Measurements from ENCODE around the gene EMILIN3.

The EMILIN3 gene, protein sequence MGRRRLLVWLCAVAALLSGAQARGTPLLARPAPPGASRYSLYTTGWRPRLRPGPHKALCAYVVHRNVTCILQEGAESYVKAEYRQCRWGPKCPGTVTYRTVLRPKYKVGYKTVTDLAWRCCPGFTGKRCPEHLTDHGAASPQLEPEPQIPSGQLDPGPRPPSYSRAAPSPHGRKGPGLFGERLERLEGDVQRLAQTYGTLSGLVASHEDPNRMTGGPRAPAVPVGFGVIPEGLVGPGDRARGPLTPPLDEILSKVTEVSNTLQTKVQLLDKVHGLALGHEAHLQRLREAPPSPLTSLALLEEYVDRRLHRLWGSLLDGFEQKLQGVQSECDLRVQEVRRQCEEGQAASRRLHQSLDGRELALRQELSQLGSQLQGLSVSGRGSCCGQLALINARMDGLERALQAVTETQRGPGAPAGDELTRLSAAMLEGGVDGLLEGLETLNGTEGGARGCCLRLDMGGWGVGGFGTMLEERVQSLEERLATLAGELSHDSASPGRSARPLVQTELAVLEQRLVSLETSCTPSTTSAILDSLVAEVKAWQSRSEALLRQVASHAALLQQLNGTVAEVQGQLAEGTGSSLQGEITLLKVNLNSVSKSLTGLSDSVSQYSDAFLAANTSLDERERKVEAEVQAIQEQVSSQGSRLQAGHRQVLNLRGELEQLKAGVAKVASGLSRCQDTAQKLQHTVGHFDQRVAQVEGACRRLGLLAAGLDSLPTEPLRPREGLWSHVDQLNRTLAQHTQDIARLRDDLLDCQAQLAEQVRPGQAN

DNA sequence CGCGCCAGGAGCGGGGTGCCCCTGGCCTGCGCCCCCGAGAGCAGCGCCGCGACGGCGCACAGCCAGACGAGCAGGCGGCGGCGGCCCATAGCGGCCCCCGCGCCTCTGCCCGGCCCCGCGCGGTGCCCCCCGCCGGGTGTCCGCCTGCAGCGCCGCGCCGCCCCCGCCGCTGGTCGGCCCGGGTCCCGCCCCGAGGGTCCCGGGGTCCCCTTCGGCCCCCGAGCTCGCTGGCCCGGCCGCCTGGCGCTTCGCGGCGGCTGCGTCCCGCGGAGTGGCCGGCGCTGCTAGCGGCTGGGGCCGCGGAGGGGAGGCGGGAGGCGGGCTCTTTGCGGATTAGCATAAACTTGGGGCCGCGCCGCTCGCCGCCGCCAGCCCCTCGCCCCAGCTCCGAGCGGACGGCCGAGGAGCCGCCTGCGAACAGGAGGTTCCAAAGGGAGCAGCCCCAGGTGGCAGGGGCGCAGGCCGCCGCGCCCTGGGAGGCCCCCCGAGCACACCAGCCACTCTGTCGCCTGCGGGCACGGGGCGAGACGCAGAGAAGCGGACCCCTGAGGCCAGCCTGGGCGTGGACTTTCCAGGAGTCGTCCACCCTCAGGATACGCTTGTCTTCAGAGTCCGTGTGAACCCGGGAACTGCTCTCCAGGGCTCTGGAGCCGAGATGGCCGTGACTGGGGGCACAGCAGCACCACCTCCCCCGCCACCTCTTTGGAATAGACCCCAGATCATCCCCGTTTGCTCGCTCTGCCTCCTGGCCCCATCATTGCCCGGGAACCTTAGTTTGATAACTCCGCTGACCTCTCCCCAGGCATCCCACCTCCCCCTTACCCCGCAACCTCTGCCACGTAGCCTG, at the start of gene EMILIN3:
Gene EMILIN3 (minus strand): TSS at position 273 of the 847 bp plus-strand sequence. CDS start 184 bp downstream, at position 89.
- DNase-seq, result no peak

DNA sequence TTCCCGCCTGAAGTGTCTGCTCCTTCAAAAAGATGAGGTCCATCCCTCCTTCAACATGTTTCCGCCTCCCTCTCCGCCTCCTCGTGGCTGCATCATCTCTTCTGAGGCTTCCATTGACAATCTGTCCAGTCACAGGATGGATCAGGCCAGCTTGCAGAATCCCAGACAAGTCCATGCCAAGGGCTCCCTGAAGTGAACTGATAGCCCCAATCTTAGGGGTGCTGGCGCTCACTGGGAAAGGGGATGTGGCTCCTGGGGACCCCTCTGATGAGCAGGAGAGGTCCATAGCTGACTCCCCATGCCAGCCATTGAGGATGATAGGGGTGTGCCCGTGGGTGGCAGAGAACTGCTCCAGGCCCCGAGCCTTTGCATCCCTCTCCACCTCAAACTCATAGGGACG, 48.6 kb upstream of the EMILIN3 start:
- DNase-seq, result no peak

DNA sequence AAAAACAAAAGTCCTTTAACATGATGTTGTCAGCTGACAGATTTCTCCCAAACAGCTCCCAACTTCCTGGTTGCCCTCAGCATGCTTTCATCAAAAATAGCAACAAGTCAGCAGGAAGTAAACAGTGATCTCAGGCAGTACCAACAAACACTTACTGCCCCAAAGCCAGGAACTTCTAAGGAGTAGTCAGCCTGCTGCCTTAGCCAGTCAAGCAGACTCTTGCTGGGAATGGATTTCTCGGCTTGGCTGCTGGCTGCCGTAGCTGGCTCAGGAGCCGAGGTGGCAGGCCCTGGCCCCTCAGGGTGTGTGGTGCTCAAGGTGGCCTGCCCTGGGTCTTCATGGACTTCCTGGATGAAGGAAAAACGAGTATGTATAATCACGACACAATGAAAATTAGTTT, 46.6 kb upstream of the EMILIN3 start:
- no peak for DNase-seq

DNA sequence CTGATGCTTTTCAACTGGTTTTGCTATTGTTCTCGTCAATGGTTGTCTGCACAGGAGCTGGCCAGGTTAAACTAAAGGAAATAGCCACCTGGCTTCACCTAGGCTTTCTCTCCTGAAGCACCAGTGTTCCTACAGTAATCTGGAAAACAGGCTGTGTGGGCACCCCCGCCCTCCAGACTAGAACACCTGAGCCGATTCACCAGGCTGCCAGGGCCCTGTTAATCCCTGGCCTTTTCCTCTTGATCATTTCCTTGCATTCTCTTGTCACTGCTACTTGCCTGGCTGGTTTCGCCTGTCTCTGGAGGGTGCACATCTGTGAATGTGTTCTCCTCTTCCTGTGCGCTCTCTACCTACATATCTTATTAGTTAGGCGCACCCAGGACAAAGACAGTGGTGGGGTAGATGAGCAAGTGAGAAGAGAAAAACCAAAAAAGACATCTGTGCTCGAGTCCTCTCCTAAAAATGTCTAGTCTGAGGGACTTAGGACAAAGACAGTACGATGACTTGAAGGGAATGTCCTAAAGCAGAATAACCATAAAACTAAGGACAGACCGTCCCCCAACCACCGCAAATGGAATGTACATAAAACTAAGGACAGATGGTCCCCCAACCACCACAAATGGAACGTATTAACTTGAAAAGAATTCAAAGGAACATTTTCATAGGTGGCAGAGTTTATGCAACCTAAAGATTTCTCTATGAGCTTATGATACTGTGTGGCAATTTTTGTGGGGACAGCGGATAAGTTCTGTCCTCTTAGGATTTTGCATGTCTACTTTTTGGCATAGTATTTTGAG, 45.9 kb upstream of the EMILIN3 start:
- DNase-seq, result no peak

DNA sequence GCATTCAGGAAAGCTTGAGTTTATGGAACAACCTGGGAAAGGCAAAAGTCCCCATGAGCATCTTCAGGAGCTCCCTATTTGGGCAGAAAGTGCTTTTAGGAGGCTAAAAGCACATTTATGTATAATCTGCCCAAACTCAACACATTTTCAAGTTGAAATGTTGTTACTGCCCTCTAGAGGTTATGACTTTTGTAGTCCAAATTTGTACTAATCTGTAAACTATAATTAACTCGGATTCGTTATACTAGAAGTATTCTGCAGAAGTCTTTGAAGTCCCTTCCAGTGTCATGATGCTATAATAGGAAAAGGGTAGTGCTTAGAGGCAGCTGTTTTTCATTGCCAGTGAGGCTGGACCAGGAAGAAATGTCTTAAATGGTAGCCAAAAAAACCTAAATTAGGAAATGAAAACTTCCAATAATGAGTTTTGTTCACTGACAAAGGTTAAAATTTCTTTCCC, 44.8 kb upstream of the EMILIN3 start:
- DNase-seq, result no peak

DNA sequence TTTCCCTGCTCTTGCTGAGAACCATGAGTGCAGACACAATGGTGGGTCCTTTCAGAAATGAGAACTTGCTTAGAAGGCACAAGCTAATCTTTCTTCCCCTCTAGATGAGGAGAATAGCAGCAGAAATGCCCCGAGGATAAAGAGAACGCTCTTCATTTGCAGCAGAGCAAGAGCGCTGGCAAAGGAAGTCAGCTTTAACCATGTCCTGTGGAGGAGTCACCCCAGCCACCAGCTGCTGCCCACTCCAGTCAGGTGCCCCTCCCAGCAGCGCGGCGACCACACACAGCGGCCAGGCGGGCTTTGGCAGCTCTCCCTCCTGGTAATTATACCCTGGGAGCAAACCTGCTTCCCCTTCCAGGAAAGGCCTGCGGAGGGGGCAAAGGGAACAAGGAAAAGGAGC, 42.4 kb upstream of the EMILIN3 start:
- no peak for DNase-seq

DNA sequence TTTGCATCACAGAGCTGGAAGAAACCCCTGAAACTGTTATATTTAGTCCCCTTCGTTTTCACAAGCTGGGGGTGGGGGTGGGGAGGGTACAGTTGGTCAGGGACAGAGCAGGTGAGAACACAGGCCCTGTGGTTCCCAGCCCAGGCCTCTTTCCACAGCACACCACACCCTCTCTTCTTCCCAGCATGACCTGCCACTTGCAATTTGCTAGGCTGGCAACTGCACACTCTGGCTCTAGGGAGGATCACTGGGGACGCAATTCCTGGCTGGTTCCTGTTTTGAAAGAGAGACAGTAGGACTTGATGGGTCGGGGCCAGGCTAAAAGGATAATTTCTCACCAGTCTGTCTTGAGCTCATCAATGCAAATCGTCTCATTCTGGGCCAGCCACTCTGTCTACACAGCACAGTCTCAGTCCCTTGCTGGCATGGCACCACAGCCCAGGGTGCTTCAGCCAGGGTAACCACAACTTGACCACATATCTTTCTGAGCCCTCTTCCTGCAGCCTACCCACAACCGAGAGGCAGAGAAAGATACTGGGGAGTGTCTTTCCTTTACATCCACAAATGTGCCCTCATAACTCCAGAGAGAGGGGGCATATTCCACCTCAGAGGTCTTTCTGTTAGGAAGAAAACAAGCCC, 41.7 kb upstream of the EMILIN3 start:
- DNase-seq, result peak in 1 of 2 experiments; percentile 22

DNA sequence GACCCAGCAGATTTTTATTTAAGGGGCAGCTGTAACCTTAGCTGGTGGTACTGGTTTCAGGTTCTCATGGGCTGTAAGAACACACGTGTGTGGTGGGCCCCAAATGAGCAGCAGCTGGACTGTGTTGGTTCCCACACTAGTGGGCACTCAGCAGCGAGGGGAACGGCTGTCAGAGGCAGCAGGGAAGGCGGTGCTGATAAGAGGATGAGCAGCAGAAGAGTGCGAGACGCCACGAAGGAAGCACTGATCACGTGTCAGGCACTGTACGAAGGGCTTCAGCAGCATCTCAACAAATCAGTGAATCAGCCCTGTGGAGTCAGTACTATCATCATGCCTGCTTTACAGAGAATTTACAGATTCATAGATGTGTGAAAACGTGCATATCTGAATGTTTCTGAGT, 41.0 kb upstream of the EMILIN3 start:
- DNase-seq, result no peak

DNA sequence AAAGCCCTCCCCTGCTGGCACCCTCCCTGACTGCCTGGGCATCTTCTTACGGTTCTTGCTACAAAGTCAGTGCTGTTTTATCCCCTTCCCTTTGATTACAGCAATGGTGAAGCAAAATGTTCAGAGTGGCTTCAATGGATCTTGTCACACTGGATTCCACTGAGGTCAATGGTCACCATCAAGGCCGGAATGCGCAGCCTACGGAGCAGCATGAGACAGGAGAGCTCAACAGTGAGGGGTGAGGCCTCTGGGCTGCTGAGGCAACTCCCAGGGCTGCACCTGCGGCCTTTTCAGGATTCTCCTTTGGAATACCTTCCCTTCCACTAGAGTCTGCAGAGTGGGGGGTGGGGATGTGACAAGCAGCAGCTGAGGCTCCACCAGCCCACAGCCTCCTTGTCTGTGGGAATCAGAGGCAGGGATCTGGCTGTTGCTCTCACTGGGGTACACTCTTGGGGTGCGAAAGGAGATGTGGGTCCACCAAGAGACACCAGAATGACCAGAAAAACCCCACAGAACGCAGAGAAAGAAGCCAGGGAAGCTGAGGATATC, 40.4 kb upstream of the EMILIN3 start:
- no peak for DNase-seq

DNA sequence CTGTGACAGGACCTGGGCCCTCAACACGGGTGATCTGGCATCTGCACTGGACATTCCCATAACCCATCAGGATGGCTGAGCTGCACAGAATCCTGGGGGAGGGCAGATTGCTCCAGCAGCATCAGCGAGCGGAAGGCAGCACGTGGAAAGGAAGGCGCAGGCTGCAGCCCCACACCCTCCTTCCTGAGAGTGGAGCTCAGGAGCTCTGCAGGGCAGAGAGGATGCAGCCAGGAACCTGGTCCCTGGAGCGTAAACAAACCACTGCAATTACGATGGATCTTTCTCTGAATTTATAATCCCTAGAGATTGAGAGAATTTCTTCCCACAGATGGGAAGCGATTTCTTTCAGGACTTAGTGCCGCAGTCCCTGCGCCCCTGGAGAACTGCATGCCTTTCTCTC, 39.7 kb upstream of the EMILIN3 start:
- no peak for DNase-seq

DNA sequence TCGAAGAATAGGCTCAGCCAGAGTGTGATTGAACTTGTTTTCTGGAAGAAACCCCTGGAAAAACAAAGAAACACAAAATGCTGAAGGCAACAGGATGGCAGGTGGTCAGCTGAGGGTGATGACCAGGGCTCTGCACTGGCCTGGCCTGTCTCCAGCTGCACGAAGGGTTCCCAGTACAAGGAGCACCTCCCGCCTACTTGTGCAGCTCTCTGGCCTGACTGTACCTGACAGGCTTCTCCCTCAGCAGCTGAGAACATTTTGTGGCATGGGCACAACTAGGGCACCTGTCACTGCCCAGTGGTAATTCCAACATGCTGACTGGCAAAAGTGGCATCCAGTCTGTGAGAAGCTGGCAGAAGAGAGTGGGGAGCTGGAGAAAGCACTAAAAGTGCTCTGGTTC, 38.8 kb upstream of the EMILIN3 start:
- no peak for DNase-seq

DNA sequence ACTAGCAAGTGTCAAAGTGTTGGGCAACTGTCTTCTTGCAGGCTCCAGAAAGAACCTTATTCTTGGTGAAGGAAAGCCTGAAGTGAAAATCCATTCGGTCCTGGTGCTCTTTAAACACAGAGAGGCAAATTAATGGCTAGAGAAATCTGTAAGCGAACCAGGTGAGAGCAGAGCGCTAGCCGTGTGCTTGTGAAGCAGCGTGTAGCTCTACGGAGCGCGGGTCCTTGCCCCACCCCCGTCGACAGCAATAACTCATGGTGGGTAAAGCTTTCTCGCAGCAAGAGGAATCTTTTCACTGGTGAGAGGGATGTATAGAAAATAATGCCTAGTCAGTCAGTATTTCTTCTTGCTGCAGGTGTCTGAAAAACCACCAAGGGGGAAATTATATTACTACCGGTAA, 37.0 kb upstream of the EMILIN3 start:
- DNase-seq, result no peak

DNA sequence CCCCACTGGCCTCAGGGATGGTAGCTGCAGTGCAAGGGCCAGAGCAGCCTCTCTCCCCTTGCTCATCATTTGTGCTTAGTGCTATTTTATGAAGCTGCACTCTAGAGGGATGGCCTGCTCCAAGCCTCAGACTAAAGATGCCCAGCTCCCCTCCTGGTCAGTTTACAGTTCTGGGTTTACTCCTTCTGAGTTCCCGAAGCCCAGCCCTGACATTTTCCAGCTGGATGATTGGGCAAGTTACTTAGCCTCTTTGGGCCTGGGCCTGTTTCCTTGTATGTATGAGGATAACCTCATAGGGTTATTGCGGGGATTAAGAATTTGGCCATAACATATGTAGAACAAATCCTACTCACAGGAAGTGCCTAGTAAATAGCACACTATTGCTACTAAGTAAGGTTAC, 31.8 kb upstream of the EMILIN3 start:
- DNase-seq, result no peak

DNA sequence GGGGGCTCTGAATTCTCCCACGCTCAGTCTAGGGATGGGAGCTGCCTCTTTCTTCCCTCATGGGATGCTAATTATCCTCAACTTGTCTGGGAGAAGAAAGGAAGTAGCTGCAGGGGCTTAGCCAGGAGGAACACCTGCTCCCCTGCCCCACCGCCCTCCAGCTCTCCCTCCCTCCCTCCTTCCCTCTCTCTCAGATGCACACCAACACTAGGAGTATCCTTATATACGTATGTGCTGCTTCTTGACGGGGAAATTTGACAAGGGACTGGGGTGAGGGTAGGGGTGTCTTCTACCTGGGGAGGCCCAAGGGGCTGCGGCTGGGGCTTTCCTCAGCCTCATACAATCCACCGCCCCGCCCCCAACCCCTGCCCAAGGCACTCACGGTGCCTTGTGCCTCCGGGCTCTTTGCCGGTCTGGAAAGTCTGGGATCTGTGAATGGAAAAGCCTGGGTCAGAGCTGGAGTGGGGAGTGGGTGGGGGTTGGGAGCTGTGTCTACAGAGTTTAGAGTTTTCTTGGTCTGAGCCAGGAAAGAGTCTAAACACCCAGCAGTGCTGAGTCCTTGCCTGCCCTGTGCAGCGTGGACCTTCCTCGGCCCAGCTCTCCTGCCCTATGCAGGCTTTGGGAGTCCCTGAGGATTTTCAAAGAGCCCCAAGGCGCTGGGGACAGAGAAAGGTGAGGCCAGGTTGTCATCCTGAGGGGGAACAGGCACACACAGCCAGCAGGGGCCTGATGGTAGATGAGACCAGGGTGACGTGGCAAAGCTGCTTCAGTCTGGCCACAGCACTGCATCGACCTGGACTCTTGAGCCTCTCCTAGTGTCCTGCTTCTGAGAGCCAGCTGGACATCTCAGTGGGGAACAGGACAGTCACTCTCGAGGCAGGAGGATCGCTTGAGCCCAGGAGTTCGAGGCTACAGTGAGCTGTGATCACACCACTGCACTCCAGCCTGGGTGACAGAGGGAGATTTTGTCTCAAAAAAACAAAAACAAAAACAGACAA, 29.3 kb upstream of the EMILIN3 start:
- no peak for DNase-seq

DNA sequence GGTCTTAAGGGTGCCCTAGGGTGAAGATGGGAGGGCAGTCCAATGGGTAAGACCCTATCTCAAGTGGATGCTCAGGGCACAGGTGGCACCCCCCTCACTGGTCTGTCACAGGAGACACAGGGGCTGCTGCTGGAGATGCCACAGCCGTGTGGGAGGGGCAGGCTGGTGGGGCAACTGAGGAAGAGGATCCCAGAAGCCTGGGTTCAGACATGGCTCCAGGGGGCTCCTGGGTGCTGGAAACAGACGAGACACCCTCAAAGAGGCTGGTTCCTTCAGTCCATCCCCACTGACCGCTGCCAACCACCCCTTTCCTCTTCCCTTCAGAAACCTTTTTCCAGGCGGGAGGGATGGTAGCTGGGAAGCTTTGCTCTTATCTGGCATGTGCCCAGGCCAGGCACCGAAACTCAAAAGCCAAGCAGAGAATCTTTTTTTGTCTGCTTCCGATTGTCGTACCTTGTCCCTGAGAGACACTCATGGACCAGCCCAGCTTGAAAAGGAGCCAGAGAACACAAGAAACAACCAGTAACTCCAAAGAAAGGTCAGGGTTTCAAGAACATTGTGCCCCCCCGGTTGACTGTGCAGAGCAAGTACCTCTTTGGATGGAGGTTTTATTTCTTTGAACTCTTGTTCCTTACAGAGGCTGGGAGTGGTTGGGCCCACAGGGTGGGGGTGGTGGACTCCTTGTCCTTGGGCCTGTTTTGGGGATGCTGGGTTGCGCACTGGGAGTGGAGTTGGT, 28.5 kb upstream of the EMILIN3 start:
- DNase-seq, result no peak

DNA sequence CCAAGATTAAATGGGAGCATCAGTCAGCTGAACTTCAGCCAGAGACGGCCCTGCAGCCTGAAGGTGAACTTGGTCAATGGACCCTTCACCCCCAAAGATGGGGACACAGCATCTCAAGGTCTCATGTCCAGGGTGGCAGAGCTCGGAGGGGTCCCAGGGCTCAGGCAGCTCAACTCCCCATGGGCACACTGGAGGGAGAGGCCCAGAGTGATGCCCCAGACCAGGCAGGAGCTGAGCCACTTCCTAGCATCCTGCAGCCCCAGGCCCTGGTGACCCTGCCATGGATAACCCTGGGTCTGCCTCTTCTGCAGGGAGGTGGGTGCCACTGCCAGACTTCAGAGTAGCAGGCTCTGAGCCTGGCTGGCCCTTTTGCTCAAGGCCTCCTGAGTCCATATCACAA, 27.5 kb upstream of the EMILIN3 start:
- no peak for DNase-seq

DNA sequence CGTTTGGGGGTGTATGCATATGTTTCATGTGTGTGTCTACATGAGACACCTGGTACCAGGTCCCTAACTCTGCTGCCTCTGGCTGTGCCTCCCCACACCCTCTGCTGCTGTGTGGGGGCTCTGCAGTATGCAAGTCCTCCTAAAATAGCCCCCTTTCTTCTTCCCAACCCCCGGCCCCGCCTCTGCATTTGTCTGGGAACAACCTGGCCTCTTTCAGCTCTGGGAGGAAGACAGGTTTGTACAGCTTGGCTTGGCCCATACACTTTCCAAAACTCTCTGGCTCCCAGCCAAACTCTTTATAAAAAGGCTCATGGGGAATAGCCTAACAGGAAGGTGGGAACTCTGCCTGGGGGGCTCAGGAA, 27.1 kb upstream of the EMILIN3 start:
- no peak for DNase-seq

DNA sequence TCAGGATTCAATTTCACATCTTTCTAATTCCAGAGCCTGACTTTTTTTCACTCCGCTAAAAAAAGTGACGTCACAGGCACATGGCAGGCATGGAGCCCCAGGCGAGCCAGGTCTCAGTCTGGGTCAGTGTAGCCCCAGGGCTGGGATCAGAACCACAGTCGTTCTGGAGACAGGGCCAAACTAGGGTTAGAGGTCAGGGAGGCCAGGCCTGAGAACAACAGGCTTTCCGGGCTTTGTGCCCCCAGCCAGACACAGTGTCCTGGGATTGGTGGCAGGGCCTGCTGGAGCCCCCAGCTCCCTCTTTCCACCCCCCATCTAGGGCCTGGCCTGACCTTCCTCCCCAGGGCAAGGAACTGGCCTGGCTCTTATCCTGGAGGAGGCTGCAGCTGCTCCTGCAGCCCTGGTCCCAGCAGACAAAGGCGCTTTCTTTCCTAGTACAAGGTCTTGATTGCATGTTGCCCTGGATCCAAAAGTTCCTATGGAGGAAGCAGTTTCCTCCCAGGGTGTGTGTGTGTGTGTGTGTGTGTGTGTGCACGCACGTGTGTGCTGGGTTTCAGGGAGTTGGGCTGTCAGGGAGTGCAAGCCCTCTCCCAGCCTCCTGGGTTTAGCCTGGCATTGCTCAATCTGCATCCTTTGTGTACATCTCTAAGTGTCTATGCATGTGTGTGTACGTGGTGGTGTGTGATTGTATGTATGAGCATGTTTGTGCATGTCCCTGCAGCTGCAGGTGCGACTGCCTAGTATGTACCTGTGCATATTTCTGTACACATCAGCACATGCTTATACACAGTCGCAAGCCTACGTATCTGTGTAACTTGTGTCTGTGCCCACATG, 26.5 kb upstream of the EMILIN3 start:
- no peak for DNase-seq

DNA sequence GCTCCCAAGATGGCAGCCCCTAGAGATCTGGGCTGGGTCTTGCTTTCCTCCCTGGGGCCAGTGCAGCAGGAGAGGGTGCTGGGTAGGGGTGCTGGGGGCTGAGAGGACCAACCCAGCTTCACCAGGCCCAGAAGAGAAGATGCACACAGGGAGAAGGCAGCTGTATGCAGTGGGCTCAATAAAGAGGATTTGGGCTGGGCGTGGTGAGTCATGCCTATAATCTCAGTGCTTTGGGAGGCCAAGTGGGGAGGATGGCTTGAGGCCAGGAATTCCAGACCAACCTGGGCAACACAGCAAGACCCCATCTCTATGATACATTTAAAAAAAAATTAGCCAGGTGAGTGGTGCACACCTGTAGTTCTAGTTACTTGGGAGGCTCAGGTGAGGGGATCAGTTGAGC, 25.7 kb upstream of the EMILIN3 start:
- no peak for DNase-seq

Measured in activated T-cell treated with anti-CD3 and anti-CD28 coated beads, Interleukin-2, amount 50 U/mL, for 48 hours (primary cell).